ENCODE results near the gene PTPRU.
"Not testable (repeated sequence)": the region's sequence is repeated elsewhere in the genome, so short reads cannot be mapped to it uniquely, and the experiment has no call there.

PTPRU gene

GRCh38 chr1:29297450-29297849 lies 61.1 kb downstream of the PTPRU start:
- no peak for DNase-seq

- no peak for DNase-seq
These were observed 61.9 kb downstream of the PTPRU start for GRCh38 chr1:29298246-29298645.

GRCh38 chr1:29299446-29299845 lies 63.1 kb downstream of the PTPRU start:
- no peak for DNase-seq

- DNase-seq, result not testable (repeated sequence)
These were observed 65.4 kb downstream of the PTPRU start for GRCh38 chr1:29301732-29302131.

GRCh38 chr1:29303201-29304024 lies 67.1 kb downstream of the PTPRU start:
- no peak for DNase-seq

DNA sequence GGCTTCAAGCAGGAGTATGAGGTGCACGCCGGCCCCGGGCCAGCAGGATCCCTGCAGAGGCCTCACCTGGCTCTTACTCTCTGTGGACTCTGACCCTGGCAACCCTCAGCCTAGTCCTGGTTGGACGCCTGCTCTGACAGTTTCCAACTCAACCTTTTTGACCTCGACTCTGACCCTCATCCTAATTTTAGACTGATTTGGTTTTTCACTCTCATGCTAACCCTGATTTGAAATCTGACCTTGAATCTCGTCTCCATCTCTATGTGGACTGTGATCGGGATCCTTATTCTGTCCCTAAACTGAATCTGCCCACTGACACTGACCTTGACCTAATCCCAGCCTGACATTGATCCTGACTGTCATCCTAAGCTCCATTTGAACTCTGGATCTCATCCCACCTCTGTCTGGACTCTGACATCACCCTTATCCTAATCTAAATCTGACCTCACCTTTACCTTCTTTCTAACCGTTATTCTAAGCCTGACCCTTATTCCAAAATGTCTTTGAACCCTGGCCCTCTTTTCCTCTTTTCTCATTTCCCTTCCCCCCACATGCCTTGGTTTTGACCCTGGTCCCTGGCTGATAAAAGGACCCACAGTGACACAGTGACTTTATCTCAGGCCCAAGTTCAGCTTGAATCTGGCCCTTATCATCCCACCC lies 67.8 kb downstream of the PTPRU start:
- no peak for DNase-seq

DNA sequence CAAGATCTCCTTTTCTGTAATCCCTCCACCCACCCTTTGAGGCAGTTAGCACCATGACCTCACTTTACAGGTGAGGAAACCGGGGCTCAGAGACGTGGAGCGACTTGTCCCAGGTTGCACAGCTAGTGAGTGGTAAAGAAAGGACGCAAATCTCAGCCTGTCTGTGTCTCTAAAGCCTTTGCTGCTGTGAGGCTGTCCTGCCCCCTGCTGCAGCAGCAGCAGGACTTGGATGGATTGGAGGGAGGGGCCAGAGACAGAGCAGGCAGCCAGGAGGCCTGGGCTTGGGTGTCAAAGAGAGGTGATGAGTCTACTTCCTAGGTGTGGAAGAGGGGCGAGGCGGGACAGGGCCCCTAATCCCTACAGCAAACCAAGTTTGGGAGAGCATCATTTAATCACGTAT lies 69.6 kb downstream of the PTPRU start:
- DNase-seq, result no peak

- no peak for DNase-seq
These were observed 70.3 kb downstream of the PTPRU start for GRCh38 chr1:29306471-29307140.

DNA sequence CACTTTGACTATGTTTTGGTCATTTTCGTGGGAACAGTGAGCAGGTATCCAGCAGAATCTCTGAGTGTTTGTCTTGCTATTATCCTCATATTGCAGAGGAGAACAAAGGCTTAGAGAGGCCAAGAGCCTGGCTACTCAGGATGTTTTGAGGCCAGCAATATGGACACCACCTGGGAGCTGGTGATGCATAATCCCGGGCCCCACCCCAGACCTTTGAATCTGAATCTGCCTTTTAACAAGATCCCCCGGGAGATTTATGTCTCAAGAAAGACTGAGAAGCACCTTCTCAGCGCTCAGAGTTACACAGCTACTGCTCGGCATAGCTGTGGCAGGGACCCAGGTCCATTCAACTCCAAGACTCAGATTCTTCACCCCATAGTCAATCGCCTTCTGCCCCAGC lies 72.8 kb downstream of the PTPRU start:
- no peak for DNase-seq

- DNase-seq, result no peak
These were observed 73.3 kb downstream of the PTPRU start for GRCh38 chr1:29309621-29310020.

DNA sequence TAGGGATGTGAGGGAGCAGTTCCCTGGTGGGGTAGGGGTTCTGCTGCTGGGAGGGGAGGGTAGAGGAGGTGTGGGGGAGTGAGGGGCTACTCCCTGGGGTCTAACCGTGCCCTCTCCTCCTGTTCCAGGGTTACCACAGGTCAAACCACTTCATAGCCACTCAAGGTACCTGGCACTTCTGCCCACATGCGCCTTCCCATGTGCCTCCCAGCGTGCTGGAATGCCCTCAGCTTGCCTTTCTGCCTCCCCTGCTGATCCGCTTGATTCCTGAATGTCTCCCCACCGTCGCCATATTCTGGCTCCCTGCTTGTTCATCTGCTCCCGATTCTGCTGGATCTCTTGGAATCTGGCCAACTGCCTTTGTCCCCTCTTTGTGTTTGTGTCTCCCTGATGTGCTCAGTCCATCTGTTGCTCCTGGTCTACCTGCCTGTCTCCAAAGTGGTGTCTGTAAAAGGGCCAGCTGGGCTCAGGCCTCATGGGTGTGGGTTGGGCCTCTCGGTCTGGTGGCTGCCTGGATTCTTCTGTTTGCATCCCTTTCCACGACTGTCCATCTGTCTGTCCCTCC lies 74.4 kb downstream of the PTPRU start:
- DNase-seq, result peak; percentile 59

GRCh38 chr1:29311352-29312030 lies 75.2 kb downstream of the PTPRU start:
- no peak for DNase-seq

- DNase-seq, result no peak
These were observed 76.4 kb downstream of the PTPRU start for GRCh38 chr1:29312469-29313461.

DNA sequence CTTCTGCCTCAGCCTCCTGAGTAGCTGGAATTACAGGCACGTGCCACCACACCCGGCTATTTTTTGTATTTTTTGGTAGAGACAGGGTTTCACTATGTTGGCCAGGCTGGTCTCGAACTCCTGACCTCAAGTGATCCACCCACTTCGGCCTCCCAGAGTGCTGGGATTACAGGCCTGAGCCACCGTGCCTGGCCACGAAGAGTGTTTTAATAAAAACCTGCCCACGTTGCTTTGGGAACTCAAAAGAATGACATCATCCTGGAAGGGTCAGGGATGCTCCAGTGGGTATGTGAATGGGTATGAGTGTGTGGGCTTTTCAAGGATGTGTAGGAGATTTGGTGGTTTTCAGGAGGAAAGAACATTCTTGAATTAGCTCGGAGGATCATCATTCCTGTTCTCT lies 78.4 kb downstream of the PTPRU start:
- not testable (repeated sequence) for DNase-seq

DNA sequence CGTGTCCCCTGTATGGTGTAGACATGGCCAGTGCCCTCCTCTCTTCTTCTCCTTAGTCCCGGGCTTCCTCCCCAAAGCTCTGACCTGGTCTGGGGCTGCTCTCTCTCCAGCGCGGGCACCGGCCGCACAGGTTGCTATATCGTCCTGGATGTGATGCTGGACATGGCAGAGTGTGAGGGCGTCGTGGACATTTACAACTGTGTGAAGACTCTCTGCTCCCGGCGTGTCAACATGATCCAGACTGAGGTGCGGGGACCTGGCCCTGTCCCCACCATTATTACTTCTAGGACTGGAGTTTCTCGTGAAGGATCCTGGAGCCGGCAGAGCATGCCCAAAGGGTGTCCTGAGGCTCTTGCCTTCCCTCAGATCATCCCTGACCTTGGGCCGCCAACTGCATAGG lies 78.9 kb downstream of the PTPRU start:
- no peak for DNase-seq

DNA sequence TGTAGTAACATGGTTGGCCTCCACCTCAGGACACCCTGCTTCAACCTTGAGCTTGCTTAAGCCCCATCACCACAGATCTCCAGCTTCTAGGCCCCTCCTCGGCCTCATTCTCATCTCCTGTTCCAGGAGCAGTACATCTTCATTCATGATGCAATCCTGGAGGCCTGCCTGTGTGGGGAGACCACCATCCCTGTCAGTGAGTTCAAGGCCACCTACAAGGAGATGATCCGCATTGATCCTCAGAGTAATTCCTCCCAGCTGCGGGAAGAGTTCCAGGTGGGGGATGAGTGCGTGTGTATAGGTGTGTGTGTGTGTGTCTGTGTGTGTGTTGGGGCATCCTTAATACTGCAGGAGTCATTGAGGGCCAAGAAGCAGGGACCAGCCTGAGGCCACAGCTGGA lies 79.6 kb downstream of the PTPRU start:
- DNase-seq, result no peak

GRCh38 chr1:29317063-29317915 lies 81.0 kb downstream of the PTPRU start:
- no peak for DNase-seq

DNA sequence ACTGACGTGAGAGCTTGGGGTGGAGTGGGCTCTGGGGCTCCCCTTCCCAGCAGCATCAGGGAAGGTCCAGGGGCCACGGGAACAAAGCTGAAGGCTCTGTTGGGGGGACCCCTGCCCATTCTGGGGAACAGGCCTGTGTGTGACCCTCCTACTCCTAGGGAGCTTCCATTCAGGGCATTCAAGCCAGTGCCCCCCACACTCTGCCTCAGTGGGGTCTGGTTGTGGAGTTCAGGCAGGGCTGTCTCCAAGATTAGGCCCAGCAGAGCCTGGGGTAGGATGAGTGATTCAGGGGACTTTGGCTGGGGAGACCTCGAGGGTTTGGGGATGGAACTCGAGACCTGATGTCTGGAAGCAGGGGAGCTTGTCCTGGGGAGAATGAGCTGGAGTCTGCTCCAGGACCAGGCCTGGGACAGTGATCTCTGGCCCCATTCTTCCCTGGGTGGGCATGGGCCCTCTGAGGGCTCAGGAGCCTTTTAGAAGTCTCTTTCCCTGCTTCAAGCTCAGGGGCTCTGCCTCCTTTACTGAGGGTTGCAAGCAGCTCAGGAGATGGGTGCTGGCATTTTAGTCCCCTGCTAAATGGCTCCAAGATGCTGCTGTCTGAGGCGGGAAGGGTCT lies 81.7 kb downstream of the PTPRU start:
- DNase-seq, result no peak

DNA sequence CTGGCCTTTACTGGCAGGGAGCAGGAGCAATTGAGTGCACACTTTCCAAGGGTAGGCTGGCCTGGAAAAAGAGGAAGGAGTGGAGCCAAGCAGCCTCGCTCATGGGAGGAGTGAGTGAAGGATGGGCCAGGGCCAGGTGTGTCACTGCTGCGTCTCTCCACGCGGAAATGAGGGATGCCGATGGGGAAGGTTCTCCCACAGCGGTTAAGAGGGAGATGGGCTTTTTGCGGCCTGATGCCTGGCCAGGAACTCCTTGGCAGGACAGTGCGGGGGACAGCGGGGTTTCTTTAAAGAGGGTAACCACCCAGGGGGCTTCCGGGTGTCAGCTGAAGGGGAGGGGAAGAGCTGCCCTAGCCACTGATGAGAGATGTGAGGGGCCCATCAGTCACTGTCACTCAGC lies 82.4 kb downstream of the PTPRU start:
- DNase-seq, result no peak

Data from NCI-H146 (cell line).